Measurements from ENCODE around the gene MRPS25. TPM values are rescaled to one million over a fixed set of nuclear protein-coding genes. Genes with fewer than 3 reads are reported as not detected.

Gene MRPS25
- total RNA-seq, 6 experiments from 2014 or later: 31.4 to 45.2 (median 33.4) TPM

- H3K4me1 Mint-ChIP-seq (ENCODE audit: low read depth): peaks cover 11% of the 10 kb centered on the region
- H3K4me3 Mint-ChIP-seq: no peak overlapping the region
- TF ChIP-seq CTCF (IDR thresholded peaks at IDR 0.05): peak; percentile 82
- H3K9me3 Mint-ChIP-seq: no peaks in the 10 kb centered on the region
- DNase-seq: peak; percentile 36
- H3K27me3 Mint-ChIP-seq (ENCODE audit: insufficient read depth): peaks cover under 1% of the 10 kb centered on the region; the same call in 1 of the 2 replicates
- H3K27ac Mint-ChIP-seq: no peak overlapping the region; the same call in 1 of the 2 replicates
- peaks cover 22% of the 10 kb centered on the region for H3K36me3 Mint-ChIP-seq (ENCODE audit: low read depth)
Observed at GRCh38 chr3:15051531-15051930, 13.6 kb downstream of the MRPS25 start.

- Mint-ChIP-seq H3K27me3 (ENCODE audit: insufficient read depth) (peaks cover 2% of the 10 kb centered on the region; the same call in 1 of the 2 replicates), H3K4me3 (no peak overlapping the region), H3K9me3 (no peaks in the 10 kb centered on the region), H3K4me1 (ENCODE audit: low read depth) (peaks cover 10% of the 10 kb centered on the region), H3K36me3 (ENCODE audit: low read depth) (peaks cover 20% of the 10 kb centered on the region), H3K27ac (peak overlapping the region; percentile 29; the same call in 1 of the 2 replicates)
- no peak for DNase-seq
- no peak for TF ChIP-seq CTCF (IDR thresholded peaks at IDR 0.05)
Observed at GRCh38 chr3:15050405-15051092, 14.6 kb downstream of the MRPS25 start.

- Mint-ChIP-seq H3K4me1 (ENCODE audit: low read depth) (peaks cover under 1% of the 10 kb centered on the region), H3K4me3 (no peak overlapping the region), H3K9me3 (no peaks in the 10 kb centered on the region), H3K36me3 (ENCODE audit: low read depth) (peaks cover 13% of the 10 kb centered on the region), H3K27me3 (ENCODE audit: insufficient read depth) (peaks cover 2% of the 10 kb centered on the region; the same call in 1 of the 2 replicates), H3K27ac (no peak overlapping the region)
- no peak for TF ChIP-seq CTCF (IDR thresholded peaks at IDR 0.05)
- no peak for DNase-seq
Observed at GRCh38 chr3:15049584-15049983, 15.5 kb downstream of the MRPS25 start.

GRCh38 chr3:15045667-15046066, 19.4 kb downstream of the MRPS25 start:
- Mint-ChIP-seq H3K27me3 (ENCODE audit: insufficient read depth) (peaks cover 2% of the 10 kb centered on the region; the same call in 1 of the 2 replicates), H3K27ac (no peak overlapping the region), H3K36me3 (ENCODE audit: low read depth) (peaks cover 32% of the 10 kb centered on the region), H3K9me3 (no peaks in the 10 kb centered on the region), H3K4me1 (ENCODE audit: low read depth) (peaks cover 25% of the 10 kb centered on the region), H3K4me3 (no peak overlapping the region)
- no peak for TF ChIP-seq CTCF (IDR thresholded peaks at IDR 0.05)
- no peak for DNase-seq

GRCh38 chr3:15044326-15044725, 20.8 kb downstream of the MRPS25 start:
- TF ChIP-seq CTCF (IDR thresholded peaks at IDR 0.05): no peak
- Mint-ChIP-seq H3K4me3 (no peak overlapping the region), H3K4me1 (ENCODE audit: low read depth) (peaks cover 30% of the 10 kb centered on the region), H3K36me3 (ENCODE audit: low read depth) (peaks cover 29% of the 10 kb centered on the region), H3K27ac (no peak overlapping the region), H3K9me3 (no peaks in the 10 kb centered on the region), H3K27me3 (ENCODE audit: insufficient read depth) (peaks cover 2% of the 10 kb centered on the region; the same call in 1 of the 2 replicates)
- DNase-seq: no peak
